Measurements from ENCODE around the gene CATSPER4.

DNA sequence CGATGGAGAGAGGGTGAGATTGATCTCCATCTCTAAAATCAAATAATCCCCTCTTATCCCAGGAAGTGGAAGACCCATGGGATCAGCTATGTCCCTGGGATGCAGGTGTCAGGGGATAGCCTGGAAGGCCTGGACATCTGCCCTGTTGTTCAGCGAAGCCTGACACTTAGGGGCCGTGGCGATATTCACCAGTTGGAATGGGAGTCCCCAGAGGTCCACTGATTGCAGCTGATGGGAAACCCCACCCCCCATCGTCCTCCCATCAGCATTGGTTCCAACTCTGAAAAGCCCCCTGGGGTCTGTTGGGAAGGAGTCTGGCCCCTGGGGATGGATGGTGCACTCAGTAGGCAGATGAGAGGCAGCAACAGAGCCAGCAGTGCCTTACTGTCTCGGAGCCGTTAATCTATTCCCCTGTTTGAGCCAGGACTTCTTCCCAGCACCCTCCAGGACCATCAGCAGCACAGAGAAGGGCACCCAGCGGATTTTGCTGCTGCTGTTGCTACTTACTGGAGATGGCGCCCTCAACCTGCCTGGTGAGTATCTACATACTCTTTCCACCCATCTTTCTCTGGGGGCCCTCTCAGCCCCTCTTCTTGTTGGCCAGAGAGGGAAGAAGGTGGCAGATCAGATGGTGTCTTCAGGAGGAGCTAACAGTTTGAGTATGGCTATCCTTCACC, 13.4 kb downstream of the CATSPER4 start:
- TF ChIP-seq POLR2AphosphoS5 (IDR thresholded peaks at IDR 0.05; ENCODE audit: low read depth, low read length): no peak
- no peak for TF ChIP-seq TAF1 (IDR thresholded peaks at IDR 0.05; ENCODE audit: low read depth, low read length)
- no peak for TF ChIP-seq POLR2A (IDR thresholded peaks at IDR 0.05; ENCODE audit: low read depth, low read length)
- no peak for TF ChIP-seq SPI1 (IDR thresholded peaks at IDR 0.05; ENCODE audit: low read depth, low read length)
- no peak for TF ChIP-seq PAX5 (IDR thresholded peaks at IDR 0.05; ENCODE audit: insufficient read depth, low read length, severe bottlenecking)
- no peak for TF ChIP-seq POU2F2 (IDR thresholded peaks at IDR 0.05; ENCODE audit: low read depth, low read length)
